H1 (cell line): ENCODE measurements around the gene APOL1. TPM values are rescaled to one million over a fixed set of nuclear protein-coding genes. Genes with fewer than 3 reads are reported as not detected.
"Not testable (repeated sequence)": the region's sequence is repeated elsewhere in the genome, so short reads cannot be mapped to it uniquely, and the experiment has no call there.

ENCODE experiments used
- CTCF ChIA-PET: fragments of 300-600 bp; sonication (Branson Sonifier 250); formaldehyde crosslinking; loops from one replicate; lab custom pipeline; 2021; ENCODE audit not compliant: partially characterized antibody; lab: Charles Lee
- POLR2A ChIA-PET: fragments of 300-600 bp; sonication (Branson Sonifier 250); formaldehyde crosslinking; loops from one replicate; lab custom pipeline; 2021; ENCODE audit warnings: inconsistent platforms; ENCODE audit not compliant: partially characterized antibody; lab: Charles Lee
- DNase-seq, 2 experiments: peaks; one replicate each; pipeline versions ENCODE4 v3.0.0 to v3.0.0-alpha.2; 2010 to 2022; ENCODE audit warnings: low spot score in 2 of 2, low read depth in 1 of 2, mixed read lengths in 1 of 2
- FAIRE-seq: peaks from 2 replicates; lab custom pipeline; 2011; peaks lifted over from hg19 to GRCh38; lab: Jason Lieb, UNC
- H2AFZ ChIP-seq: 2 replicates; pipeline ENCODE4 v1.8.1; 2012; ENCODE audit warnings: low read length, inconsistent platforms
- H2AK5ac ChIP-seq: 2 replicates; pipeline ENCODE4 v1.6.1; 2013; ENCODE audit warnings: low read depth, low read length
- H2BK120ac ChIP-seq: replicated peaks from 2 replicates; pipeline ENCODE3; 2013; ENCODE audit warnings: low read depth, low read length, inconsistent platforms
- H2BK12ac ChIP-seq: 2 replicates; pipeline ENCODE4 v1.6.1; 2013; ENCODE audit warnings: low read depth, low read length
- H2BK15ac ChIP-seq: 2 replicates; pipeline ENCODE4 v1.6.1; 2013; ENCODE audit warnings: low read length
- H2BK20ac ChIP-seq: 2 replicates; pipeline ENCODE4 v1.6.1; 2013; ENCODE audit warnings: low read length
- H2BK5ac ChIP-seq: 2 replicates; pipeline ENCODE4 v1.6.1; 2013; ENCODE audit warnings: low read depth, low read length
- H3K14ac ChIP-seq: 2 replicates; pipeline ENCODE4 v1.6.1; 2013; ENCODE audit warnings: inconsistent platforms; ENCODE audit not compliant: insufficient read length
- H3K18ac ChIP-seq: 2 replicates; pipeline ENCODE4 v1.6.1; 2013; ENCODE audit warnings: low read length; ENCODE audit errors: extremely low read depth
- H3K23ac ChIP-seq: 2 replicates; pipeline ENCODE4 v1.6.1; 2013; ENCODE audit warnings: inconsistent platforms; ENCODE audit not compliant: insufficient read length
- H3K23me2 ChIP-seq: 2 replicates; pipeline ENCODE4 v1.6.1; 2013; ENCODE audit warnings: low read depth, low read length
- H3K27ac ChIP-seq: 2 replicates; pipeline ENCODE4 v1.6.1; 2011; ENCODE audit warnings: low read depth, low read length, inconsistent platforms
- H3K27me3 ChIP-seq, 4 experiments: replicated peaks in 1 of 4; 1 replicate in 1 of 4; 2 replicates in 3 of 4; pipeline versions ENCODE4 v1.6.1 to v1.8.1; 2011 to 2013; ENCODE audit warnings: low read length in 3 of 4, mild to moderate bottlenecking in 3 of 4, inconsistent platforms in 2 of 4, mixed read lengths in 2 of 4, moderate library complexity in 1 of 4; ENCODE audit not compliant: control insufficient read depth in 3 of 4, insufficient read depth in 3 of 4; ENCODE audit errors: extremely low read depth in 1 of 4
- H3K36me3 ChIP-seq, 4 experiments: 2 replicates each; pipeline versions ENCODE4 v1.6.1 to v1.8.1; 2011 to 2013; ENCODE audit warnings: mild to moderate bottlenecking in 4 of 4, low read length in 3 of 4, moderate library complexity in 2 of 4, control low read depth in 1 of 4, inconsistent platforms in 1 of 4; ENCODE audit not compliant: insufficient read depth in 4 of 4, control insufficient read depth in 2 of 4
- H3K4ac ChIP-seq: replicated peaks from 2 replicates; pipeline ENCODE3; 2013; ENCODE audit warnings: low read length, low read depth, mixed read lengths, inconsistent platforms; ENCODE audit not compliant: insufficient read length
- H3K4me1 ChIP-seq, 4 experiments: replicated peaks in 1 of 4; 1 replicate in 1 of 4; 2 replicates in 3 of 4; pipeline versions ENCODE4 v1.6.1 to v1.8.1; 2011 to 2013; ENCODE audit warnings: low read length in 3 of 4, inconsistent platforms in 2 of 4, mixed read lengths in 1 of 4; ENCODE audit not compliant: insufficient read depth in 4 of 4, control insufficient read depth in 3 of 4
- H3K4me2 ChIP-seq, 2 experiments: 2 replicates each; pipeline versions ENCODE4 v1.6.1 to v1.8.1; 2011 to 2013; ENCODE audit warnings: low read depth in 2 of 2, low read length in 2 of 2, control low read depth in 1 of 2, inconsistent platforms in 1 of 2, mild to moderate bottlenecking in 1 of 2; ENCODE audit not compliant: insufficient read depth in 1 of 2
- H3K4me3 ChIP-seq, 4 experiments: fragments of 200-600, 300-600 bp in 1 of 4; sonication (generic), shearing (Covaris generic), sonication (Bioruptor Twin) in 1 of 4; 2 replicates each; pipeline versions ENCODE4 v1.5.1 to v1.8.1; 2011 to 2016; ENCODE audit warnings: low read length in 4 of 4, low read depth in 3 of 4, control low read depth in 2 of 4, inconsistent platforms in 2 of 4, mild to moderate bottlenecking in 2 of 4, mixed read lengths in 1 of 4, moderate library complexity in 1 of 4; ENCODE audit not compliant: insufficient read depth in 2 of 4; ENCODE audit errors: extremely low read depth in 1 of 4
- H3K56ac ChIP-seq: replicated peaks from 2 replicates; pipeline ENCODE3; 2013; ENCODE audit warnings: low read depth, mild to moderate bottlenecking, mixed read lengths, low read length, inconsistent platforms; ENCODE audit not compliant: insufficient read length
- H3K79me1 ChIP-seq: 2 replicates; pipeline ENCODE4 v1.6.1; 2013; ENCODE audit warnings: low read depth, low read length, control low read depth
- H3K79me2 ChIP-seq, 2 experiments: 2 replicates each; pipeline versions ENCODE4 v1.6.1 to v1.8.1; 2012 to 2013; ENCODE audit warnings: low read length in 2 of 2, mild to moderate bottlenecking in 2 of 2, inconsistent platforms in 1 of 2; ENCODE audit not compliant: insufficient read depth in 2 of 2, control insufficient read depth in 1 of 2
- H3K9ac ChIP-seq, 4 experiments: replicated peaks in 1 of 4; 1 replicate in 1 of 4; 2 replicates in 3 of 4; pipeline versions ENCODE4 v1.6.1 to v1.8.1; 2011 to 2013; ENCODE audit warnings: low read depth in 3 of 4, low read length in 3 of 4, control low read depth in 2 of 4, mild to moderate bottlenecking in 2 of 4, moderate library complexity in 2 of 4, inconsistent platforms in 1 of 4; ENCODE audit errors: extremely low read depth in 1 of 4
- H3K9me3 ChIP-seq, 2 experiments: 2 replicates each; pipeline versions ENCODE4 v1.6.1 to v1.8.1; 2012 to 2013; ENCODE audit warnings: mild to moderate bottlenecking in 2 of 2, moderate library complexity in 2 of 2, control low read depth in 1 of 2, inconsistent platforms in 1 of 2, low read depth in 1 of 2, low read length in 1 of 2, mixed read lengths in 1 of 2; ENCODE audit not compliant: insufficient read depth in 2 of 2
- H4K20me1 ChIP-seq, 2 experiments: replicated peaks in 1 of 2; 2 replicates each; pipeline versions ENCODE3 to v1.8.1; 2011 to 2013; ENCODE audit warnings: inconsistent platforms in 2 of 2, low read length in 2 of 2, mild to moderate bottlenecking in 1 of 2; ENCODE audit not compliant: insufficient read depth in 2 of 2, control insufficient read depth in 1 of 2
- H4K5ac ChIP-seq: 2 replicates; pipeline ENCODE4 v1.6.1; 2013; ENCODE audit warnings: low read length, low read depth, mixed read lengths, inconsistent platforms; ENCODE audit not compliant: insufficient read length
- H4K8ac ChIP-seq: 2 replicates; pipeline ENCODE4 v1.8.0; 2013; ENCODE audit warnings: mild to moderate bottlenecking, moderate library complexity, low read length, inconsistent platforms; ENCODE audit not compliant: insufficient read depth; ENCODE audit errors: extremely low read depth
- H4K91ac ChIP-seq: replicated peaks from 2 replicates; pipeline ENCODE3; 2013; ENCODE audit warnings: low read length, mixed read lengths, inconsistent platforms; ENCODE audit not compliant: insufficient read length
- EP300 ChIP-seq, 2 experiments: IDR thresholded peaks; 1 replicate in 1 of 2; 2 replicates in 1 of 2; pipeline ENCODE4 v1.6.1; 2011 to 2012; ENCODE audit warnings: low read depth in 2 of 2, low read length in 2 of 2, mild to moderate bottlenecking in 2 of 2, borderline replicate concordance in 1 of 2, inconsistent platforms in 1 of 2, moderate library complexity in 1 of 2
- WGBS, 2 experiments: shearing (Covaris generic) in 1 of 2; methylation state at CpG; one replicate each; pipeline versions ENCODE4 v1.1.6 to v1.1.7; 2013 to 2015; ENCODE audit warnings: low lambda C conversion rate in 2 of 2, mixed read lengths in 2 of 2, inconsistent platforms in 1 of 2, low coverage in 1 of 2, missing lambda C conversion rate in 1 of 2; ENCODE audit not compliant: insufficient replicate concordance in 2 of 2, insufficient coverage in 1 of 2, insufficient read length in 1 of 2; ENCODE audit errors: extremely low coverage in 1 of 2, missing lambda C conversion rate in 1 of 2; 5-methylcytosine and 5-hydroxymethylcytosine counted together
- polyA plus RNA-seq, 7 experiments: library from polyadenylated mRNA; depleted of rRNA in 3 of 7; stranded (reverse) in 5 of 7; unstranded in 2 of 7; fragments of >200 nt in 5 of 7; fragments of 200-250 nt in 2 of 7; gene quantifications; 1 replicate in 5 of 7; 2 replicates in 1 of 7; 4 replicates in 1 of 7; pipeline versions ENCODE4 v1.2.1 to v1.2.3, GENCODE V29; 2011 to 2013; ENCODE audit warnings: missing spikeins in 2 of 7, mixed read lengths in 2 of 7
- total RNA-seq: library from RNA; stranded (reverse); fragmentation: NEBNext Ultra II Directional; extraction: Animal tissue kit (Norgen Biotek cat#: 25700); gene quantifications from 2 replicates; pipeline ENCODE4 v1.2.1, GENCODE V29; 2021

The APOL1 gene
- total and polyA plus RNA-seq, 2 of the 8 experiments (the other 6 are each of a cell fraction or from before 2014, with no cell fraction given) = not detected

DNA sequence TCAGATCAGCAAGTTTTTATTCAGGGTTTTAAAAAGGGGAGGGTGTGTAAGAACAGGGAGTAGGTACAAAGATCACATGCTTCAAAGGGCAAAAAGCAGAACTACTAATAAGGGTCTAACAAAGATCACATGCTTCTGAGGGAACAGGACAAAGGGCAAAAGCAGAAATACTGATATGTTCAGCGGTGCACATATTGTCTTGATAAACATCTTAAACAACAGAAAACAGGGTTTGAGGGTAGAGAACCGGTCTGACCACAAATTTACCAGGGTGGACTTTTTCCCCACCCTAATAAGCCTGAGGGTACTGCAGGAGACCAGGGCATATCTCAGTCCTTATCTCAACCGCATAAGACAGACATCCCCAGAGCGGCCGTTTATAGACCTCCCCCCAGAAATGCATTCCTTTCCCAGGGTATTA is 43.4 kb upstream of the APOL1 start:
- not testable (repeated sequence) for FAIRE-seq

More for the DNA sequence above, 43.4 kb upstream of the APOL1 start:
- H3K18ac ChIP-seq, H2BK120ac ChIP-seq, H3K14ac ChIP-seq, H3K56ac ChIP-seq, H3K4me3 ChIP-seq, H3K36me3 ChIP-seq, H4K8ac ChIP-seq, H2AK5ac ChIP-seq, H2BK5ac ChIP-seq, H2AFZ ChIP-seq, POLR2A ChIA-PET, H2BK20ac ChIP-seq, DNase-seq, H4K5ac ChIP-seq, H3K79me1 ChIP-seq, H3K9me3 ChIP-seq, H3K23ac ChIP-seq, H4K91ac ChIP-seq, H3K4me2 ChIP-seq, H3K27ac ChIP-seq, H3K9ac ChIP-seq, H3K27me3 ChIP-seq, H4K20me1 ChIP-seq, H3K4ac ChIP-seq, H3K4me1 ChIP-seq, H2BK12ac ChIP-seq, H3K79me2 ChIP-seq, H3K23me2 ChIP-seq, H2BK15ac ChIP-seq: not testable (repeated sequence)
- CTCF ChIA-PET = interaction anchor here (1.5 to 1.6 kb wide), 2 partner anchors 11 to 17 kb away, joined by 4 to 7 read pairs; no protein-coding TSS in a partner anchor
- peak in 1 of 2 experiments; percentile 51; a peak in 1 of 3 replicates for TF ChIP-seq EP300 (IDR thresholded peaks at IDR 0.05; ENCODE audit: borderline replicate concordance in 1 of 2, low read depth in 2 of 2, low read length in 2 of 2)
- WGBS, 2 experiments = 92% methylated on average over 5 of the region's 5 CpGs; no CpG with 5 or more reads in 1 of the 2 experiments
